Heart left ventricle (tissue), 16 donors: ENCODE data around the gene LRP2. TPM values are rescaled to one million over a fixed set of nuclear protein-coding genes. Genes with fewer than 3 reads are reported as not detected.

Source experiments
- ATAC-seq, 4 donors: fragments of 200-7000 bp; cut with Tn5 transposase; one replicate each; pipeline ENCODE4 v1.9.1; 2020 to 2022; ENCODE audit warnings: moderate library complexity in 4 of 4, mild to moderate bottlenecking in 3 of 4, moderate number of reproducible peaks in 1 of 4
- DNase-seq, 5 donors: peaks; one replicate each; pipeline ENCODE4 v3.0.0-alpha.2; 2020
- H3K27ac ChIP-seq, 12 donors: fragments of 200-600 bp; sonication (generic) in 4 of 12; one replicate each; pipeline versions ENCODE4 v1.5.0 to v1.8.0; 2016 to 2022; ENCODE audit warnings: mild to moderate bottlenecking in 2 of 12
- H3K27me3 ChIP-seq, 9 donors: fragments of 200-600 bp; sonication (generic) in 2 of 9; one replicate each; pipeline versions ENCODE4 v1.5.1 to v1.8.0; 2016 to 2022; ENCODE audit warnings: mild to moderate bottlenecking in 3 of 9
- H3K36me3 ChIP-seq, 9 donors: fragments of 200-600 bp; sonication (generic) in 2 of 9; one replicate each; pipeline versions ENCODE4 v1.5.0 to v1.8.0; 2018 to 2022; ENCODE audit warnings: mild to moderate bottlenecking in 2 of 9
- H3K4me1 ChIP-seq, 12 donors: fragments of 200-600 bp; sonication (generic) in 4 of 12; one replicate each; pipeline versions ENCODE4 v1.5.0 to v1.8.0; 2016 to 2022; ENCODE audit warnings: mild to moderate bottlenecking in 3 of 12
- H3K4me3 ChIP-seq, 12 donors: fragments of 200-600 bp; sonication (generic) in 4 of 12; one replicate each; pipeline versions ENCODE4 v1.5.0 to v1.8.0; 2017 to 2022; ENCODE audit warnings: mild to moderate bottlenecking in 9 of 12, moderate library complexity in 4 of 12
- H3K9me3 ChIP-seq, 12 donors: fragments of 200-600 bp; sonication (generic) in 4 of 12; one replicate each; pipeline versions ENCODE4 v1.5.0 to v1.8.0; 2016 to 2022; ENCODE audit warnings: mild to moderate bottlenecking in 1 of 12
- POLR2A ChIP-seq, 2 donors: fragments of 450-650 bp; IDR thresholded peaks; one replicate each; pipeline ENCODE4 v1.6.1; 2017; ENCODE audit warnings: antibody characterized with exemption in 2 of 2, mild to moderate bottlenecking in 2 of 2, moderate library complexity in 2 of 2
- WGBS, 4 donors: extraction: QIAGEN DNeasy Blood & Tissue Kit in 2 of 4; methylation state at CpG; one replicate each; pipeline versions ENCODE4 v1.1.5 to v1.1.7; 2013 to 2018; 5-methylcytosine and 5-hydroxymethylcytosine counted together
- intact Hi-C, 10 donors: fragments of 100-400 bp; cut with DNase I; formaldehyde crosslinking; loops; one replicate each; pipeline versions ENCODE4 v1.11.1 to v1.14.2; 2022
- polyA plus RNA-seq, 2 donors: library from polyadenylated mRNA; stranded (reverse); fragments of 200-250 nt; gene quantifications; one replicate each; pipeline ENCODE4 v1.2.3, GENCODE V29; 2013
- total RNA-seq, 9 donors: library from RNA; depleted of rRNA in 2 of 9; stranded (reverse); fragments of >200 nt in 2 of 9; fragmentation: NEBNext Ultra II Directional in 3 of 9; extraction: Animal tissue kit (Norgen Biotek cat#: 25700) in 3 of 9; gene quantifications; one replicate each; pipeline versions ENCODE4 v1.1.0 to v1.2.4, GENCODE V29; 2016 to 2023
- TF ChIP-seq, protein P1 (sequence below), 12 donors: fragments of 200-600 bp; sonication (generic) in 4 of 12; IDR thresholded peaks; one replicate each; pipeline versions ENCODE4 v1.5.0 to v1.8.0; 2018 to 2022; ENCODE audit warnings: antibody characterized with exemption in 12 of 12, mild to moderate bottlenecking in 5 of 12
- donor health status: ischemic (EF 13 %, LVEDD 7.1; RV severe dilation, severe dysfunction).
- donor health status: healthy with polysubstance abuse.
- donor health status: DM: no; HTN: yes; CAD: no.
- donor health status: DM: no; HTN: no; CAD: no.
- donor health status: ischemic (EF 25% LVEDD 6.9; RV normal size, moderate dysfunction).
- donor health status: ischemic (EF 25% LVEDD 5.7; RV mildly dilated, moderate dysfunction).
- donor health status: healthy.
- donor health status: DM: yes; HTN: yes; CAD: no.
- donor health status: ischemic (EF 35%, LVEDD 5.7; RV mildly dilated, moderate dysfunction).
- donor health status: nonischemic (EF 11% LVEDD 7.7; RV severe dilation, severe dysfunction).
- donor health status: DM: yes; HTN: yes; CAD: no.
- donor health status: PGD.
- donor health status: ischemic (EF 29% LVEDD 5.4; RV normal size, mild dysfunction).
- donor health status: nonischemic (EF 23%, LVEDD 6.1; RV moderate dilation, normal function).

The LRP2 gene
- total and polyA plus RNA-seq, 11 donors, result 0.01 to 13.6 (median 0.09) TPM; not detected in 5

DNA sequence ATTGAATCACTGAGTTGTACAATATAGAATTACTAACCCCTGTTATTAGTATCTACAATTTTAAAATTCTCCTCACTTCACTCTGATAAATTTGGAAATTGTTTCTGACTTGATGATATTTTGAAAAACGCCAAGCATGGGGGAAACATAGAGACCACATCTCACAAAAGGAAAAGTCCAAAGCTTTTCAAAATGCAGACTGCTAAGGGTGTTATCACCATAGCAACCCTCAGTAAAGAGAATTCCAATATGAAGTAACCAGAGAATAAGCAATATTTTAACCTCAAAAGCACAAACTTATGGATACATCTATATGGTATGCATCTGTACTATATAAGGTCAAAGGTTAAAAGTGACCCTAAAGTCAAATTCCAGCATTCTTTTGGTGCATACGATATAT, 22.7 kb downstream of the LRP2 start:
- no peaks in the 10 kb centered on the region for H3K9me3 ChIP-seq
- DNase-seq (no peak), ATAC-seq (no peak)
- no peak overlapping the region for H3K27ac ChIP-seq
- WGBS, 4 donors, result 76 to 83% (median 79%) methylated on average over 2 of the region's 2 CpGs
- no peaks in the 10 kb centered on the region for H3K4me1 ChIP-seq
- intact Hi-C loops, result no loop called here
- TF ChIP-seq, protein P1, sequence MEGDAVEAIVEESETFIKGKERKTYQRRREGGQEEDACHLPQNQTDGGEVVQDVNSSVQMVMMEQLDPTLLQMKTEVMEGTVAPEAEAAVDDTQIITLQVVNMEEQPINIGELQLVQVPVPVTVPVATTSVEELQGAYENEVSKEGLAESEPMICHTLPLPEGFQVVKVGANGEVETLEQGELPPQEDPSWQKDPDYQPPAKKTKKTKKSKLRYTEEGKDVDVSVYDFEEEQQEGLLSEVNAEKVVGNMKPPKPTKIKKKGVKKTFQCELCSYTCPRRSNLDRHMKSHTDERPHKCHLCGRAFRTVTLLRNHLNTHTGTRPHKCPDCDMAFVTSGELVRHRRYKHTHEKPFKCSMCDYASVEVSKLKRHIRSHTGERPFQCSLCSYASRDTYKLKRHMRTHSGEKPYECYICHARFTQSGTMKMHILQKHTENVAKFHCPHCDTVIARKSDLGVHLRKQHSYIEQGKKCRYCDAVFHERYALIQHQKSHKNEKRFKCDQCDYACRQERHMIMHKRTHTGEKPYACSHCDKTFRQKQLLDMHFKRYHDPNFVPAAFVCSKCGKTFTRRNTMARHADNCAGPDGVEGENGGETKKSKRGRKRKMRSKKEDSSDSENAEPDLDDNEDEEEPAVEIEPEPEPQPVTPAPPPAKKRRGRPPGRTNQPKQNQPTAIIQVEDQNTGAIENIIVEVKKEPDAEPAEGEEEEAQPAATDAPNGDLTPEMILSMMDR (IDR thresholded peaks at IDR 0.05), result no peak
- TF ChIP-seq POLR2A (IDR thresholded peaks at IDR 0.05), result no peak
- H3K36me3 ChIP-seq, result no peaks in the 10 kb centered on the region
- peaks cover 0 to 20% (median 0%) of the 10 kb centered on the region in 9 donors for H3K27me3 ChIP-seq
- no peak overlapping the region for H3K4me3 ChIP-seq

DNA sequence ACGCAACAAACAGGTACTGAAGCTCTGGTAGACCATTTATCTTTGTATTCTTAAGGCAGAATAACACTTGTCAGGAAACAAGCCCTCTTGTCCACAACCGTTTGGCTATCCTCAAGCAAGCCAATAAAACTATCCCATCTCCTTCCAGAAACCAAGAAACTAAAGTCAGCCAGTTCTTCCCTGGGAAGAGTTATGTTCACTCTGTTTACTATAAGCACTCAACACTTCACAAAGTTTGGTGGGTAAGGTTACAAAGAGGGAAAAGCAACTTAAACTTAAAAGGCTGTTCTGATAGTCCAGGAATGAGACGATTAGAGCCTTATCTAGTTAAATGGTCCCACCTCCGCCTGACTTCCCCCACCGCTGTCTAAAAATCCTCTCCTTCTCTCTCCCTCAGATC, 25.6 kb downstream of the LRP2 start:
- TF ChIP-seq POLR2A (IDR thresholded peaks at IDR 0.05), result no peak
- TF ChIP-seq, protein P1 (IDR thresholded peaks at IDR 0.05), result no peak
- DNase-seq, result no peak
- no peak overlapping the region for H3K27ac ChIP-seq
- intact Hi-C loops, result no loop called here
- H3K27me3 ChIP-seq, result peaks cover 0 to 25% (median 3%) of the 10 kb centered on the region in 9 donors
- no peaks in the 10 kb centered on the region for H3K36me3 ChIP-seq
- 42 to 60% (median 52%) methylated on average over 5 of the region's 5 CpGs for WGBS, 4 donors
- no peak for ATAC-seq
- H3K4me3 ChIP-seq, result no peak overlapping the region
- H3K4me1 ChIP-seq, result no peaks in the 10 kb centered on the region
- no peaks in the 10 kb centered on the region for H3K9me3 ChIP-seq

DNA sequence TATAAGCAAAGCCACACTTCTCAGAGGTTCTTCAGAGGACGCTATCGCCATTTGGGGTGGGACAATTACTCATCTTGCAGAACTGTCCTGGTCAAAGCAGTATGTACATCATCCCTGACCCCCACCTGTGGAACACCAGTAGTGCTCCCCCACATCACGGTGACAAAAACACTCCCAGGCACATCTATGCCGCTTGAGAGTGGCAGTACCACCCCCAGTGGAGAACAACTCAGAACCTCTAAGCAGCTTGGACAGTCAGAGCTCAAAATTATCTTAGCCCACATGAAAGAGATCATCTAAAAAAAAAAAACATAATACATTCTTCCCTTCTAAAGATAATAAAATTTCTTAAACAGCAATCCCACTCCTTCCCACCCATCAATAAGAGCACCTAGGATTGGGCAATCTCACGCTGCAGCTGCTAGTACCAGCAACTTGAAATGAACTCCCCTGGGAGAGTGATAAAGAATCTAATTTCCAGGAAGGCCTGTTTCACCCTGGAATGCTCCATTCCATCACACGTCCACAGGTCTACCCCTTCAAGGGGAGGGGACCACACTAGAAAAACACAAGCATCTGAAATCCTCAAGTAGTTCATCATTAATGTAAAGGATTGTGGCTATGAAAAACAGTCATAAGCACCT, 31.7 kb downstream of the LRP2 start:
- Histone ChIP-seq H3K27ac (no peak overlapping the region), H3K4me3 (no peak overlapping the region), H3K27me3 (peaks cover 0 to 9% (median 0%) of the 10 kb centered on the region in 9 donors), H3K4me1 (no peaks in the 10 kb centered on the region), H3K36me3 (no peaks in the 10 kb centered on the region), H3K9me3 (no peaks in the 10 kb centered on the region)
- WGBS, 4 donors, result 66 to 73% (median 67%) methylated on average over 6 of the region's 6 CpGs
- intact Hi-C loops, result no loop called here
- no peak for DNase-seq
- TF ChIP-seq, protein P1 (IDR thresholded peaks at IDR 0.05), result no peak
- no peak for ATAC-seq

DNA sequence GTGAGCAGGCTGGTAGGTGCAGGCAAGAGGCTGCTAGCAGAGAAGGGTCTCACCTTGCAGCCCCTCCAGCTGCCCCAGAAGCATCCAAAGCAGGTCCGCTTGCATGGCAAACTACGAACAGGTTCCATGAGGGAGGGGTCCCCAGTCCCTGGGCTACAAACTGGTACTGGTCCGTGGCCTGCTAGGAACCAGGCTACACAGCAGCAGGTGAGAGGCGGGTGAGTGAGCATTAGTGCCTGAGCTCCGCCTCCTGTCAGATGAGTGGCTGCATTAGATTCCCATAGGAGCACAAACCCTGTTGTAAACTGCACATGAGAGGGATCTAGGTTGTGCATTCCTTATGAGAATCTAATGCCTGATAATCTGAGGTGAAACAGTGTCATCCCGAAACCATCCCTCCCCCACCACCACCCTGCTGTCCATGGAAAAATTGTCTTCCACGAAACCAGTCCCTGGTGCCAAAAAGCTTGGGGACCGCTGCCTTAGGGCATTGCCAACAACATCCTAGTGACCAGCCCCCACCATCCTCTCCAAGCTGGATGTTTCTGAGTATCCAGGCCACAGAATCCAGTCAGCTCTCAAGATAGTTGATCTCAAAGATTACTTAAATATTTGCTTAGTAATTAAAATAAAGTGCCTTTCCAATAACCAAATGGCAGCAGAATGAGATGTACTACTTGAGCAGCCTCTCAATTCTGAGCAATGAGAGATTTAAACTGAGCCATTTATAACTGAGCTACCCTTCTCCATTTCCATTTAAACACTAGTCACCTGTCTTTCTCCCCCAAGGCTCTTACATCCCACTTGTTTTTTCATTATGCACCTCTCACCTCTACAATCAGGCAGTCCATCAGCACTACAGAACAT, 32.4 kb downstream of the LRP2 start:
- H3K27ac ChIP-seq, result no peak overlapping the region
- TF ChIP-seq POLR2A (IDR thresholded peaks at IDR 0.05), result no peak
- TF ChIP-seq, protein P1 (IDR thresholded peaks at IDR 0.05), result no peak
- WGBS, 4 donors, result 85 to 89% (median 89%) methylated on average over 7 to 8 of the region's 8 CpGs
- no peak for ATAC-seq
- intact Hi-C loops, result no loop called here
- no peaks in the 10 kb centered on the region for H3K4me1 ChIP-seq
- H3K4me3 ChIP-seq, result no peak overlapping the region
- H3K27me3 ChIP-seq, result peaks cover 0 to 5% (median 0%) of the 10 kb centered on the region in 9 donors
- DNase-seq, result no peak
- H3K9me3 ChIP-seq, result no peaks in the 10 kb centered on the region
- no peaks in the 10 kb centered on the region for H3K36me3 ChIP-seq
